Right atrium auricular region (tissue), 2 donors: Measurements from ENCODE around the gene F2. TPM values are rescaled to one million over a fixed set of nuclear protein-coding genes. Genes with fewer than 3 reads are reported as not detected.

ENCODE experiments used
- DNase-seq: peaks from one replicate; pipeline ENCODE4 v3.0.0-alpha.2; 2019; ENCODE audit warnings: low spot score
- H3K27ac ChIP-seq, 2 donors: fragments of 200-600 bp; sonication (generic); 1 replicate in 1 of 2; 2 replicates in 1 of 2; pipeline ENCODE4 v1.5.1; 2016 to 2019
- H3K27me3 ChIP-seq, 2 donors: fragments of 200-600 bp; sonication (generic); one replicate each; pipeline versions ENCODE4 v1.5.1 to v1.6.0; 2017 to 2019
- H3K36me3 ChIP-seq: fragments of 200-600 bp; sonication (generic); one replicate; pipeline ENCODE4 v1.5.1; 2016
- H3K4me1 ChIP-seq, 2 donors: fragments of 200-600 bp; sonication (generic); one replicate each; pipeline versions ENCODE4 v1.5.1 to v1.6.0; 2017 to 2019
- H3K4me3 ChIP-seq, 2 donors: fragments of 200-600 bp; sonication (generic); 1 replicate in 1 of 2; 2 replicates in 1 of 2; pipeline ENCODE4 v1.5.1; 2017 to 2019; ENCODE audit warnings: mild to moderate bottlenecking in 1 of 2, moderate library complexity in 1 of 2
- H3K9me3 ChIP-seq, 2 donors: fragments of 200-600 bp; sonication (generic); one replicate each; pipeline ENCODE4 v1.5.1; 2019
- total RNA-seq, 2 donors: library from RNA; depleted of rRNA; stranded (reverse); fragments of >200 nt; gene quantifications; one replicate each; pipeline ENCODE4 v1.1.0, GENCODE V29; 2016
- TF ChIP-seq, protein P1 (sequence below), 2 donors: fragments of 200-600 bp; sonication (generic); IDR thresholded peaks; one replicate each; pipeline ENCODE4 v1.5.1; 2019; ENCODE audit warnings: antibody characterized with exemption in 2 of 2

The F2 gene
- total RNA-seq, 2 donors from 2014 or later = not detected

DNA sequence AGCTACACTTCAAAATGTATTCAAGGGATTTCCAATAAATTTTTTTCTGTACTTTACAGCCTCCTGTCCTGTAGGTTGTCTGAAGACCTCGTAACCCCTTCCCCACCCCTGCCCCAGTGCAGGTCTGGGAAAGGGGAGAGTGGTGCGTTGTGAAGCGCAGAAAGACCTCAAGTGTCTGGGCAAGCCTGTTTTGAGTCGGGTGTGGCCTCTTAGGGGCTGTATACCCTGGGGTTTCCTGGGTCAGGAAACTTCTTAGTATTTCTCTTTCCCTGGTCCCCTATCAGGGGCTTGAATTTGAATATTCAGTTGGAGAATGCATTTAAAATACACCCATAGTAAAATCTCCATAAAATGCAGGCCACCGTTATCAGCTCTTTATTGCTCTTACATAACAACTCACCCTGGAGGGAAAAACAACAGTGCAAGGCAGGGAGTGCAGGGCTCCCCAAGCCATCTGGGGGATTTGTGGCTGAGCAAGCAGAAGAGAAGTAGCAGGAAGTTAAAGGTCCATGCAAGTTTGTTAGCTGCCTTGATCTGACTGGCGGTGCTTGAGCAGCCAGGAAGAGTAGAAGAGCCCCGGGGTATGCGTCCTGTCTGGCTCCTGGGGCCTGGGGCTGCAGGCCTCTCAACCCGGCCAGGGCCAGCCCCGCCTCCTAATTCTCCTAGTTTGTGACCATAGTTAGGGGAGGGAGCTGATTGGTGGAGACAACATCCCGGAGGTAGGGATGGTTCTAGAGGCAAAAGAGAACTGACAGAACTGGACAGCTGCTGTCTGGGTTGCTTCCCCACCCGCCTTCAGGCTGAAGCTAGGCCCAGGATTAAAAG is 44.3 kb upstream of the F2 start:
- H3K27me3 ChIP-seq = no peaks in the 10 kb centered on the region
- TF ChIP-seq, protein P1, sequence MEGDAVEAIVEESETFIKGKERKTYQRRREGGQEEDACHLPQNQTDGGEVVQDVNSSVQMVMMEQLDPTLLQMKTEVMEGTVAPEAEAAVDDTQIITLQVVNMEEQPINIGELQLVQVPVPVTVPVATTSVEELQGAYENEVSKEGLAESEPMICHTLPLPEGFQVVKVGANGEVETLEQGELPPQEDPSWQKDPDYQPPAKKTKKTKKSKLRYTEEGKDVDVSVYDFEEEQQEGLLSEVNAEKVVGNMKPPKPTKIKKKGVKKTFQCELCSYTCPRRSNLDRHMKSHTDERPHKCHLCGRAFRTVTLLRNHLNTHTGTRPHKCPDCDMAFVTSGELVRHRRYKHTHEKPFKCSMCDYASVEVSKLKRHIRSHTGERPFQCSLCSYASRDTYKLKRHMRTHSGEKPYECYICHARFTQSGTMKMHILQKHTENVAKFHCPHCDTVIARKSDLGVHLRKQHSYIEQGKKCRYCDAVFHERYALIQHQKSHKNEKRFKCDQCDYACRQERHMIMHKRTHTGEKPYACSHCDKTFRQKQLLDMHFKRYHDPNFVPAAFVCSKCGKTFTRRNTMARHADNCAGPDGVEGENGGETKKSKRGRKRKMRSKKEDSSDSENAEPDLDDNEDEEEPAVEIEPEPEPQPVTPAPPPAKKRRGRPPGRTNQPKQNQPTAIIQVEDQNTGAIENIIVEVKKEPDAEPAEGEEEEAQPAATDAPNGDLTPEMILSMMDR (IDR thresholded peaks at IDR 0.05) = no peak
- H3K4me1 ChIP-seq = peaks cover 0 to 58% of the 10 kb centered on the region in 2 donors
- no peak overlapping the region for H3K4me3 ChIP-seq
- peak overlapping the region; percentile 86 to 88 for H3K27ac ChIP-seq
- peaks cover 70% of the 10 kb centered on the region for H3K36me3 ChIP-seq
- H3K9me3 ChIP-seq = no peaks in the 10 kb centered on the region
- no peak for DNase-seq

DNA sequence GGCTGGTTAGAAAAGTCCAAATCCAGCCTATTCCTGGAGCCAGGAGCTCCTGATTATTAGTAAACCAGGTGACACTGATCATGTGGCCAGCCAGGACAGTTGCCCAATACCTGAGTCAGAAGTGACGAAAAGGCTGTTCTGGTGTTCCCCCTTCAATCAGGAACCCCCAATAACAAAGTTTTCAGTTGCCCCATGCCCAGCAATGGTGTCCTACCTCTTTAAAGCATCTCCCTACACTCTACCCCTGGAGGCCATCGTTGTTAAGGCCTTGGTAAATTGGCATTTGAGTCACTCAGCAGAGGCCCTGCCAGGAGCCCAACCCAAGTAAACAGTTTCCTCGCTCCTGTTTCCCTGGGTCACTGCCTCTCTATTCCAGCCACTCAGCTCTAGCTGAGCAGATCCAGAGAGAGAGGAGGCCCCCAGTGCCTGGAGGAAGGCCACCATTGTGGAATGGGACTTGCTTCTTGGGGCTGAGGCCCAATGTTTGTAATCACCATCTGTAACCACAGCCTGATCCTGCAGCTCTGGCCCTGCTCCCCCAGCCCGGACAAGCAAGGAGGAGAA is 43.6 kb upstream of the F2 start:
- Histone ChIP-seq H3K27ac (peak overlapping the region; percentile 86 to 88), H3K36me3 (peaks cover 70% of the 10 kb centered on the region), H3K4me1 (peaks cover 0 to 58% of the 10 kb centered on the region in 2 donors), H3K4me3 (no peak overlapping the region), H3K9me3 (no peaks in the 10 kb centered on the region), H3K27me3 (no peaks in the 10 kb centered on the region)
- TF ChIP-seq, protein P1 (IDR thresholded peaks at IDR 0.05) = no peak
- DNase-seq = peak; percentile 87

DNA sequence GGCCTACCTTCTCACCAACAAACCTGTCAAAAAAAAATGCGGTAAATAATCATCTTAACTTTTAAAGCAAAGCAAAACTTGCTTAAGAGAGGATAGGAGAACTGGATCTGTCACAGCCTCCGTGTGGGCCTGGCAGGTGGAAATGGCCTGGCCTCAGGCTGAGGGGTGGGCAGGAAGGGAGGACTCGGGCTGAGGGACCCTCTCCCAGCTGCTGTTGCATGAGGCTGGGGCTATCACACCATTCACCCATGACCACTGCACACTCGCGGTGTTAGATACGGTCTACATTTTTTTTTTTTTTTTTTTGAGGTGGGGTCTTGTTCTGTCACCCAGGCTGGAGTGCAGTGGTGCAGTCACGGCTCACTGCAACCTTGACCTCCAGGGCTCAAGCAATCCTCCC is 43.1 kb upstream of the F2 start:
- H3K4me3 ChIP-seq = no peak overlapping the region
- no peaks in the 10 kb centered on the region for H3K27me3 ChIP-seq
- peaks cover 70% of the 10 kb centered on the region for H3K36me3 ChIP-seq
- peaks cover 0 to 58% of the 10 kb centered on the region in 2 donors for H3K4me1 ChIP-seq
- H3K27ac ChIP-seq = peak overlapping the region; percentile 86 to 88
- TF ChIP-seq, protein P1 (IDR thresholded peaks at IDR 0.05) = no peak
- no peaks in the 10 kb centered on the region for H3K9me3 ChIP-seq
- no peak for DNase-seq

DNA sequence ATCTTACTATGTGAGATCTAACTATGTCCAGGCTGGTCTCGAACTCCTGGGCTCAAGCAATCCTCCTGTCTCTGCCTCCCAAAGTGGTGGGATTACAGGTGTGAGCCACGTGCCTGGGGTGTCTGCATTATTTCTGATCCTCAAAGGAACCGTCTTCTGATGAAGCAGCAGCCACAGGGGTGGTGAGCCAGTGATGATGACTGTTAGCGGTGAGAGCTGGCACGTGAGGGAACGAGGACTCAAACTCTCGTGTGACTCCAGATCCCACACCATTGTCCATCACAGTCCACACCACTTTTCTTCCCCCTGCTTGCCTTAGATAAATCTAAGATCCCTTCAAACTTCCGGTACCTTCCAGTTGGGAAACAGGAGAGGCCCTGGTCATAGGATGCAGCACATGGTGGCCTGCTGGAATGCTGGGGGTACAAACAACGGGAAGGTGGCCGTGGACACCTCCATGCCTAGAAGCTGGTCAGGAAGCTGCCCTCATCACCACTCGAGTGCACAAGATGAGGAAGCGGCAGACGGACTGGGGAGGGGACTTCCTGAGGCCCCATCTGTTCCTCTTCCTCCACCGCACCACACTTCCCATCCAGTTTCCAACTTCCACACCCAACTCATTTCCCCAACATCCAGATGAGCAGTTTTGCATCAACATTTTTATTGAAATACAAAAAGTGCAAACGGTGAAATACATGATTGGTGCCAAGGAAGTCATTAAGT is 42.4 kb upstream of the F2 start:
- H3K36me3 ChIP-seq = peaks cover 70% of the 10 kb centered on the region
- peaks cover 0 to 58% of the 10 kb centered on the region in 2 donors for H3K4me1 ChIP-seq
- H3K27ac ChIP-seq = peak overlapping the region; percentile 86 to 88
- DNase-seq = no peak
- TF ChIP-seq, protein P1 (IDR thresholded peaks at IDR 0.05) = no peak
- H3K9me3 ChIP-seq = no peaks in the 10 kb centered on the region
- H3K27me3 ChIP-seq = no peaks in the 10 kb centered on the region
- no peak overlapping the region for H3K4me3 ChIP-seq

DNA sequence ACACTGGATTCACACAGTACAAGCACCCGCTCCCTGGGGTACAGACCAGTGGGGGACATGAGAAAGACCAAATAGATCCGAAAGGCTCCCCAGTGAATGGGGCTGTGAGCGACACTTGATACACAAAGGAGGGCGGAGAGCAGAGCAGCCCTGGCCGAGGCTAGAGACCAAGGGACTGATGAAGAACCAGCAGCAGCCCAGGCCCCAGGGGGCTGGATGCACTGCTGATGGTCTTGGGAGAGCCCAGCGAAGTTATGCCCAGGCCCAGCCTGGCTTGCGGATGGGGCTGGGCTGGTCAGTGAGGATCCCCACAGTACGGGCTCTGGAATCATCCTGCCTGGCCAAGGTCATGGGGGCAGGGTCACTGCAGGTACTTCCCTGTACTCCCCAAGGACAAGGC is 41.8 kb upstream of the F2 start:
- H3K4me3 ChIP-seq = no peak overlapping the region
- peak overlapping the region; percentile 86 to 88 for H3K27ac ChIP-seq
- TF ChIP-seq, protein P1 (IDR thresholded peaks at IDR 0.05) = no peak
- H3K4me1 ChIP-seq = peaks cover 0 to 55% of the 10 kb centered on the region in 2 donors
- H3K9me3 ChIP-seq = no peaks in the 10 kb centered on the region
- H3K36me3 ChIP-seq = peaks cover 70% of the 10 kb centered on the region
- no peak for DNase-seq
- H3K27me3 ChIP-seq = no peaks in the 10 kb centered on the region
